Activated naive CD4-positive, alpha-beta T cell treated with anti-CD3 and anti-CD28 coated beads for 36 hours (primary cell): Measurements from ENCODE around the gene ISL2. TPM values are rescaled to one million over a fixed set of nuclear protein-coding genes. Genes with fewer than 3 reads are reported as not detected.

Source experiments
- CTCF ChIA-PET: fragments of 350-600 bp; sonication (Branson Sonifier 250); formaldehyde crosslinking; loops from one replicate; lab custom pipeline; 2021; ENCODE audit warnings: antibody characterized with exemption; lab: Charles Lee
- DNase-seq: peaks from one replicate; pipeline ENCODE4 v3.0.0-alpha.2; 2020
- H3K27ac Mint-ChIP-seq: one replicate; pipeline ENCODE4 v1.8.0; 2021; ENCODE audit warnings: mild to moderate bottlenecking, mixed read lengths
- H3K27me3 Mint-ChIP-seq: one replicate; pipeline ENCODE4 v1.8.0; 2021; ENCODE audit warnings: low read depth, mixed read lengths
- H3K36me3 Mint-ChIP-seq: one replicate; pipeline ENCODE4 v1.8.0; 2021; ENCODE audit warnings: low read depth, mixed read lengths
- H3K4me1 Mint-ChIP-seq: one replicate; pipeline ENCODE4 v1.8.0; 2021; ENCODE audit warnings: low read depth, mixed read lengths
- H3K4me3 Mint-ChIP-seq: one replicate; pipeline ENCODE4 v1.8.0; 2021; ENCODE audit warnings: mild to moderate bottlenecking, moderate library complexity, mixed read lengths
- H3K9me3 Mint-ChIP-seq: one replicate; pipeline ENCODE4 v1.8.0; 2021; ENCODE audit warnings: mixed read lengths
- intact Hi-C: fragments of 100-400 bp; cut with micrococcal nuclease; formaldehyde crosslinking; loops from one replicate; pipeline ENCODE4 v1.15.1; 2023
- total RNA-seq, 2 experiments: library from RNA; stranded (reverse); gene quantifications; one replicate each; pipeline ENCODE4 v1.2.3, GENCODE V29; 2021

The ISL2 gene
- total RNA-seq, 2 experiments from 2014 or later: not detected

DNA sequence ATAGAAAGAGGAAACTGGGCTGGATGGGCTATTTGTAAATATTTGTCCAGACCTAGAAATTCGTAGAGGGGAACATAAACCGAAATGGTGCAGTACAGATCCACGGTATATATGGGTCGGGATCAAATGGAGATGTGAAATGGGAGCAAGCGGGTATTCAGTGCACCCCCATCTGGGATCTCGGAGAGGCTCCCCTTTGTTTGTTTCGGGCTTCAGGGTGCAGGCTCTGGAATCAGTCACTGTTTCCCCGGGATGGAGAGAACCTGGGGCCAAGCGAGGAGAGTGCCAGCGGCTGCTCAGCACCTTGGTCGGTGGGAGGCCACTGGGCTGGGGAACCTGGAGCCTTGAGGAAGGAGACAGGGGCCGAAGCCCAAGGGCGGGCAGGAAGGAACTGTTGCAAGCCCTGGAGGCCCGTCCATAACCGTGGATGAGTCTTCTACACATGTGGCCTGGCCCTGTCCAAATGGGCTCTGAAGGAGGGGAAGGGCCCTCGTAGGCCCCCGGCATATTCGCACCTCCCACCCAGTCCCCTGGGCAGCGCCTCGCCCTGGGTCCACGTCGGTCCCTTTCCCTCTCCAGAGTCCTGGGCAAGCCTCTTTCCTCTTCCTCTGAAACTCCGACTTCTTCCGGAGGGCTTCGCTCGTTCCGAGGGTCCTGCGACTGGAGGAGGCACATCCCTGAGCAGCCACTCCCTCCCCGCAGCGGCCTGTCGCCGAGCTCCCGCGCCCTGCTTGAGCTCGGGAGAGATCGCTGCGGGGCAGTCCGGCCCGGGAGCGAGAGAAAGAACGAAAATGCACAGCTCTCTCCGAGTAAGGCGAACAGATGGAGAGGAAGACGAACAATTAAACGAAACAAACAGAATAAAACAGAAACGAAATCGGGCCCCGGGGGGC, 3.0 kb downstream of the ISL2 start:
- intact Hi-C loops: loop anchor here (5.0 to 10.0 kb wide), 2 partner anchors 47 to 525 kb away; no protein-coding TSS in a partner anchor
- Mint-ChIP-seq H3K4me3 (peak overlapping the region; percentile 76), H3K36me3 (peaks cover 1% of the 10 kb centered on the region), H3K9me3 (no peaks in the 10 kb centered on the region), H3K27ac (no peak overlapping the region), H3K27me3 (peaks cover 81% of the 10 kb centered on the region), H3K4me1 (peaks cover 53% of the 10 kb centered on the region)
- no peak for DNase-seq
- CTCF ChIA-PET: interaction anchor here (0.9 kb wide), 1 partner anchor 104 kb away, joined by 4 read pairs; no protein-coding TSS in a partner anchor

DNA sequence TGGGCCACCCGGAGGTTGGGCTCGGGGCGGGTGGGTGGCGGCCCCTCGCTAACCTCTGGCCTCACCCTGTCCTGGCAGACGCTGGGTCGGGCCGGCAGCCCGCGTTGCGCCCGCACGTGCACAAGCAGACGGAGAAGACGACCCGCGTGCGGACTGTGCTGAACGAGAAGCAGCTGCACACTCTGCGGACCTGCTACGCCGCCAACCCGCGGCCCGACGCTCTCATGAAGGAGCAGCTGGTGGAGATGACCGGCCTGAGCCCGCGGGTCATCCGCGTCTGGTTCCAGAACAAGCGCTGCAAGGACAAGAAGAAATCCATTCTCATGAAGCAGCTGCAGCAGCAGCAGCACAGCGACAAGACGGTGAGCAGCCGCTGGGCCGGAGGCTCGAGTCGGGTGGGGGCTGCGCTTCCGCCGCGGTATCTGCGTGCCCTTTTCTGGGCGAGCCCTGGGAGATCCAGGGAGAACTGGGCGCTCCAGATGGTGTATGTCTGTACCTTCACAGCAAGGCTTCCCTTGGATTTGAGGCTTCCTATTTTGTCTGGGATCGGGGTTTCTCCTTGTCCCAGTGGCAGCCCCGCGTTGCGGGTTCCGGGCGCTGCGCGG, 3.7 kb downstream of the ISL2 start:
- peaks cover 1% of the 10 kb centered on the region for H3K36me3 Mint-ChIP-seq
- no peaks in the 10 kb centered on the region for H3K9me3 Mint-ChIP-seq
- intact Hi-C loops: loop anchor here (5.0 kb wide), 1 partner anchor 48 kb away; no protein-coding TSS in a partner anchor
- DNase-seq: no peak
- peaks cover 79% of the 10 kb centered on the region for H3K27me3 Mint-ChIP-seq
- H3K27ac Mint-ChIP-seq: no peak overlapping the region
- H3K4me1 Mint-ChIP-seq: peaks cover 51% of the 10 kb centered on the region
- H3K4me3 Mint-ChIP-seq: peak overlapping the region; percentile 76
- CTCF ChIA-PET: interaction anchor here (0.9 kb wide), 1 partner anchor 105 kb away, joined by 4 read pairs; no protein-coding TSS in a partner anchor

DNA sequence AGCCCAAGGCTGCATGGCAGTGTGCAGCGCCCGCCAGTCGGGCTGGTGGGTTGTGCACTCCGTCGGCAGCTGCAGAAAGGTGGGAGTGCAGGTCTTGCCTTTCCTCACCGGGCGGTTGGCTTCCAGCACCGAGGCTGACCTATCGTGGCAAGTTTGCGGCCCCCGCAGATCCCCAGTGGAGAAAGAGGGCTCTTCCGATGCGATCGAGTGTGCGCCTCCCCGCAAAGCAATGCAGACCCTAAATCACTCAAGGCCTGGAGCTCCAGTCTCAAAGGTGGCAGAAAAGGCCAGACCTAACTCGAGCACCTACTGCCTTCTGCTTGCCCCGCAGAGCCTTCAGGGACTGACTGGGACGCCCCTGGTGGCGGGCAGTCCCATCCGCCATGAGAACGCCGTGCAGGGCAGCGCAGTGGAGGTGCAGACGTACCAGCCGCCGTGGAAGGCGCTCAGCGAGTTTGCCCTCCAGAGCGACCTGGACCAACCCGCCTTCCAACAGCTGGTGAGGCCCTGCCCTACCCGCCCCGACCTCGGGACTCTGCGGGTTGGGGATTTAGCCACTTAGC, 4.3 kb downstream of the ISL2 start:
- intact Hi-C loops: loop anchor here (5.0 kb wide), 1 partner anchor 49 kb away; no protein-coding TSS in a partner anchor
- H3K4me1 Mint-ChIP-seq: peaks cover 49% of the 10 kb centered on the region
- H3K27ac Mint-ChIP-seq: no peak overlapping the region
- H3K4me3 Mint-ChIP-seq: peak overlapping the region; percentile 76
- peaks cover 1% of the 10 kb centered on the region for H3K36me3 Mint-ChIP-seq
- H3K27me3 Mint-ChIP-seq: peaks cover 79% of the 10 kb centered on the region
- CTCF ChIA-PET: interaction anchor here (0.9 kb wide), 1 partner anchor 150 kb away, joined by 3 read pairs; no protein-coding TSS in a partner anchor
- DNase-seq: peak; percentile 62
- H3K9me3 Mint-ChIP-seq: no peaks in the 10 kb centered on the region

DNA sequence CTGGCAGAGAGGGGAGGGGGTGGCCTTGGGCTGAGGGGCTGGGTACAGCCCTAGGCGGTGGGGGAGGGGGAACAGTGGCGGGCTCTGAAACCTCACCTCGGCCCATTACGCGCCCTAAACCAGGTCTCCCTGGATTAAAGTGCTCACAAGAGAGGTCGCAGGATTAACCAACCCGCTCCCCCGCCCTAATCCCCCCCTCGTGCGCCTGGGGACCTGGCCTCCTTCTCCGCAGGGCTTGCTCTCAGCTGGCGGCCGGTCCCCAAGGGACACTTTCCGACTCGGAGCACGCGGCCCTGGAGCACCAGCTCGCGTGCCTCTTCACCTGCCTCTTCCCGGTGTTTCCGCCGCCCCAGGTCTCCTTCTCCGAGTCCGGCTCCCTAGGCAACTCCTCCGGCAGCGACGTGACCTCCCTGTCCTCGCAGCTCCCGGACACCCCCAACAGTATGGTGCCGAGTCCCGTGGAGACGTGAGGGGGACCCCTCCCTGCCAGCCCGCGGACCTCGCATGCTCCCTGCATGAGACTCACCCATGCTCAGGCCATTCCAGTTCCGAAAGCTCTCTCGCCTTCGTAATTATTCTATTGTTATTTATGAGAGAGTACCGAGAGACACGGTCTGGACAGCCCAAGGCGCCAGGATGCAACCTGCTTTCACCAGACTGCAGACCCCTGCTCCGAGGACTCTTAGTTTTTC, 4.9 kb downstream of the ISL2 start:
- DNase-seq: no peak
- Mint-ChIP-seq H3K27ac (no peak overlapping the region), H3K36me3 (peaks cover 1% of the 10 kb centered on the region), H3K4me1 (peaks cover 48% of the 10 kb centered on the region), H3K4me3 (peak overlapping the region; percentile 51), H3K9me3 (no peaks in the 10 kb centered on the region), H3K27me3 (peaks cover 76% of the 10 kb centered on the region)
- intact Hi-C loops: loop anchor here (5.0 kb wide), 1 partner anchor 49 kb away; no protein-coding TSS in a partner anchor
- CTCF ChIA-PET: interaction anchor here (0.9 kb wide), 2 partner anchors 151 to 446 kb away, joined by 3 read pairs; no protein-coding TSS in a partner anchor

DNA sequence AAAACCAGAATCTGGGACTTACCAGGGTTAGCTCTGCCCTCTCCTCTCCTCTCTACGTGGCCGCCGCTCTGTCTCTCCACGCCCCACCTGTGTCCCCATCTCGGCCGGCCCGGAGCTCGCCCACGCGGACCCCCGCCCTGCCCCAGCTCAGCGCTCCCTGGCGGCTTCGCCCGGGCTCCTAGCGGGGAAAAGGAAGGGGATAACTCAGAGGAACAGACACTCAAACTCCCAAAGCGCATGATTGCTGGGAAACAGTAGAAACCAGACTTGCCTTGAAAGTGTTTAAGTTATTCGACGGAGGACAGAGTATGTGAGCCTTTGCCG, 5.4 kb downstream of the ISL2 start:
- DNase-seq: no peak
- Mint-ChIP-seq H3K36me3 (peaks cover 1% of the 10 kb centered on the region), H3K4me1 (peaks cover 43% of the 10 kb centered on the region), H3K27me3 (peaks cover 74% of the 10 kb centered on the region), H3K9me3 (no peaks in the 10 kb centered on the region), H3K27ac (no peak overlapping the region), H3K4me3 (peak overlapping the region; percentile 51)
- CTCF ChIA-PET: interaction anchor here (0.9 kb wide), 2 partner anchors 151 to 445 kb away, joined by 3 read pairs; no protein-coding TSS in a partner anchor
- intact Hi-C loops: loop anchor here (5.0 kb wide), 1 partner anchor 50 kb away; no protein-coding TSS in a partner anchor

DNA sequence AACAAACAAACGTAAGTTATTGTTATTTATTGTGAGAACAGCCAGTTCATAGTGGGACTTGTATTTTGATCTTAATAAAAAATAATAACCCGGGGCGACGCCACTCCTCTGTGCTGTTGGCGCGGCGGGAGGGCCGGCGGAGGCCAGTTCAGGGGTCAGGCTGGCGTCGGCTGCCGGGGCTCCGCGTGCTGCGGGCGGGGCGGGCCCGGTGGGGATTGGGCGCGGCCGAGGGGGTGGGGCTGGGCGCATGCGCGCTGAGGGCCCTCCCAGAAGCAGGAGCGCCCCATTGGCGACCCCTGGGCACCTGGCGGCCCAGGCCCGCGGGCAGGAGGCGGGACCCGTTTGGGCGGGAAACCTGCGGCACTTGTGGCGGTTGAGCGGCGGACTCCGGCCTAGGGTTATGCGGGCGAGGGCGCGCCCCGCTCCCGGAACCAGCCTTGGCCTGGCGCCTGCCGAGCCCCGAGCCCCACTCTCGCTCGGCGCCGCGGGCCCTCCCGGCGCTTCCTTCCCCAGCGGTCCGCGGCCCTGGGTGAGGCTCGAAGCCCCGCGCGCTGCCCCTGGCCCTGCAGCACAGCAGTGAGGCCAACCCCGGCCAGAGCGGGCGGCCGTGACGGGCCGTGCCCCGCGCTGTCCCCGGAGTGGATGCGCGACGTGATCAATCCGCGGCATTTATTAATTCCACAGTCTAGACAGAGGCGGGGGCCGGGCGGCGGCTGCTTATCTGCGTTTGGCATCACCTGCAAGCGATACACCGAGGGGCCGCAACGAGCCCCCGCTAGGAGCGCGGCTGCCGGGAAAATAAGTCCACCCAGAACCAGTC, 6.0 kb downstream of the ISL2 start:
- H3K4me3 Mint-ChIP-seq: no peak overlapping the region
- H3K27ac Mint-ChIP-seq: no peak overlapping the region
- H3K4me1 Mint-ChIP-seq: peaks cover 37% of the 10 kb centered on the region
- intact Hi-C loops: loop anchor here (5.0 kb wide), 1 partner anchor 50 kb away; no protein-coding TSS in a partner anchor
- DNase-seq: no peak
- H3K36me3 Mint-ChIP-seq: peaks cover 2% of the 10 kb centered on the region
- H3K9me3 Mint-ChIP-seq: no peaks in the 10 kb centered on the region
- H3K27me3 Mint-ChIP-seq: peaks cover 70% of the 10 kb centered on the region
- CTCF ChIA-PET: interaction anchor here (0.9 kb wide), 1 partner anchor 444 kb away, joined by 3 read pairs; no protein-coding TSS in a partner anchor

DNA sequence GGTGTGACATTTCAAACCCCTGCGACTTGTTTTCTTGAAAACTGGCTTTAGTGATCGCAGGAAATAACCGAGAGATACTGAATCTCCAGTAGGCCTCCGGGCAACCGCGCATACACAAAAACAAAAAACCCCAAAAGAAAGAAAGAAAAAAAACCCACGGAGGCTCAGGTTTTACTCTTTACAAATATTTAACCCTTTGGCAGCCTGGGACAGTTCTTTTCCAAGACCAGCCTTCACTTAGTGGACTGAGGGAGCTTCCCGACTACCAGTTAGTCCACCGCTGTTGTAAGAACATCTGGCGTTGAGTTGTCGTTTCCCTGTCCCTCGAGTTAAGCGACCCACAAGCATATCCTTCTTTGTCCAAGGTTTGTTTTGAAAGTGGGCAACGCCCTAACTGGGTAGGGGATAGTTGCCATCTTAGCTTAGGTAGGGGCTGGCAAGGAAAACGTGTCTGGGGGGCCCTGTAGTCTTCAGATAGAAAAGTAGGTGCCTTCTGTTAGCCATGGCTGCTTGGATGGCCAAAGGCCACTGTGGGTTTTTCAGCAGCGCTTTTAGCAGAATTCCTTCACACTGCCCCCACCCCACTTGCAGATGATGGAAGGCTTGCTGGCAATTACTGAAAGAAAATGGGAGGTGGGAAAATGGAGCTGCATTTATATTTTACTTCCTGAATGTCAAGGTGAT, 6.9 kb downstream of the ISL2 start:
- CTCF ChIA-PET: interaction anchor here (0.7 kb wide), 1 partner anchor 9 kb away, joined by 3 read pairs; no protein-coding TSS in a partner anchor
- Mint-ChIP-seq H3K9me3 (no peaks in the 10 kb centered on the region), H3K4me3 (no peak overlapping the region), H3K27ac (no peak overlapping the region), H3K4me1 (peaks cover 34% of the 10 kb centered on the region), H3K36me3 (peaks cover 10% of the 10 kb centered on the region), H3K27me3 (peaks cover 76% of the 10 kb centered on the region)
- intact Hi-C loops: loop anchor here (5.0 kb wide), 1 partner anchor 51 kb away; no protein-coding TSS in a partner anchor
- DNase-seq: no peak

DNA sequence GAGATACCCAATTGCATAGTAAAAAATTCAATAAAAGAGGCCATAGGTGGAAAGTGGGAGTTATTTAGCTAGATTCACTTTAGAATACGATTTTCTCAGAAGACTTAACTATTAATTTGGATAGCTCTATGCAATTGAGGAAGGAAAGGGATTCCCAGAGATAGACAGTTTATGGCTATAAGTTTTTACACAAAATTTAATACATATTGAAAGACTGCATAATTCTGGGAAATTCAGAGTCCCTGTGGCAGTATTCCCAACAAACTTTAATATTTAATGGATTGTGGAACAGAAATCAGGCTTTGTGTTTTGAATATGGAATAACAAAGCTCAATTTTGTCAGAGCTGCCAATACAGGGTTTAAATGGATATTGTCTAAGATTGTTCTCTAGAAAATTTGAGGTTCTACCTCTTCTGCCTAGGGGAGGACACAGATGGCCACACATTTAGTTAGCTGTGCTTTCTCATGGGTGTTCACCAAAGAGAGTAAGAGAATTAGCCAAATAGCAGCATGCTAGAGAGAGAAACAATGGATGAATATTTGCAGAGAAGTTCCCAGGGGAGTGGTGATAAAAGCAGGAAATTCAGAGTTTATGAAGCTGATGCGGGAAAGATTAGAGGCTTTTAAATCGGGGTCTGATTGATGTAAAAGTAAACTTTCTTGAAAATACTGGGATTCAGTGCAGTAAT, 8.5 kb downstream of the ISL2 start:
- CTCF ChIA-PET: interaction anchor here (0.6 to 1.4 kb wide), 5 partner anchors 111 to 1879 kb away, joined by 3 to 5 read pairs (median 3); no protein-coding TSS in a partner anchor
- intact Hi-C loops: loop anchor here (5.0 kb wide), 1 partner anchor 53 kb away; no protein-coding TSS in a partner anchor
- DNase-seq: no peak
- peak overlapping the region; percentile 41 for H3K4me3 Mint-ChIP-seq
- H3K4me1 Mint-ChIP-seq: peaks cover 23% of the 10 kb centered on the region
- H3K36me3 Mint-ChIP-seq: peaks cover 9% of the 10 kb centered on the region
- no peaks in the 10 kb centered on the region for H3K9me3 Mint-ChIP-seq
- H3K27me3 Mint-ChIP-seq: peaks cover 65% of the 10 kb centered on the region
- H3K27ac Mint-ChIP-seq: no peak overlapping the region

DNA sequence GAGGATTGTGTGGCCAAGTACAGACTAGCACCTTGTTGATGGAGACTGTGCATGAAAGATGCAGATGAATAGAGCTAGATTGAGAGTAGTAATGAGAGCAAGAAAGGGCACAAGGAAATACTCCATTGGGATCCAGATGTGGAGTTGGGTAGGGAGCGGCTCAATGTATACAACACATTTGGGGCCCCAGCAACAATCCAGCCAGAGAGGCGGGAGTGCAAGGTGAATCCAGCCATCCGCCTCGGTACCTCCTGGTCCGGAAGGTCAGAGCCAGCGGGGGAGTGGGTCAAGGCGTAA, 9.0 kb downstream of the ISL2 start:
- Mint-ChIP-seq H3K4me3 (peak overlapping the region; percentile 41), H3K27me3 (peaks cover 62% of the 10 kb centered on the region), H3K4me1 (peaks cover 21% of the 10 kb centered on the region), H3K27ac (no peak overlapping the region), H3K9me3 (no peaks in the 10 kb centered on the region), H3K36me3 (peaks cover 9% of the 10 kb centered on the region)
- no peak for DNase-seq
- intact Hi-C loops: no loop called here
- CTCF ChIA-PET: interaction anchor here (0.6 to 1.4 kb wide), 5 partner anchors 9 to 596 kb away, joined by 3 to 5 read pairs (median 4); no protein-coding TSS in a partner anchor
